OCI-LY1 (cell line): ENCODE measurements around the gene P4HA2.

Source experiments
- H2AFZ ChIP-seq: fragments of 200-600 bp; sonication (generic), shearing (Covaris generic); 2 replicates; pipeline ENCODE4 v1.6.0; 2014; ENCODE audit warnings: antibody characterized with exemption, mild to moderate bottlenecking, low read length
- H3F3A ChIP-seq: fragments of 200-600 bp; sonication (generic), shearing (Covaris generic); 2 replicates; pipeline ENCODE4 v1.6.0; 2014; ENCODE audit warnings: mild to moderate bottlenecking, antibody characterized with exemption, low read length, moderate library complexity; ENCODE audit not compliant: insufficient read depth
- H3K27ac ChIP-seq: fragments of 200-600 bp; sonication (generic); 2 replicates; pipeline ENCODE4 v1.5.1; 2014; ENCODE audit warnings: low read length, mixed run types, mild to moderate bottlenecking, low read depth; ENCODE audit not compliant: poor library complexity, severe bottlenecking
- H3K27me3 ChIP-seq: fragments of 200-600 bp; sonication (generic); 2 replicates; pipeline ENCODE4 v1.6.0; 2014; ENCODE audit warnings: antibody characterized with exemption, mild to moderate bottlenecking, low read length, moderate library complexity; ENCODE audit not compliant: insufficient read depth
- H3K36me3 ChIP-seq: fragments of 200-600 bp; sonication (generic); 2 replicates; pipeline ENCODE4 v1.6.1; 2014; ENCODE audit warnings: mild to moderate bottlenecking, antibody characterized with exemption, low read length, moderate library complexity, mixed read lengths; ENCODE audit not compliant: insufficient read depth
- H3K4me1 ChIP-seq: fragments of 200-600 bp; sonication (generic); 2 replicates; pipeline ENCODE4 v1.5.1; 2014; ENCODE audit warnings: mild to moderate bottlenecking, low read length, moderate library complexity; ENCODE audit not compliant: insufficient read depth, severe bottlenecking
- H3K4me2 ChIP-seq: fragments of 200-600 bp; sonication (generic), shearing (Covaris generic); 2 replicates; pipeline ENCODE4 v1.6.1; 2014; ENCODE audit warnings: low read length
- H3K4me3 ChIP-seq: fragments of 200-600 bp; sonication (generic); 2 replicates; pipeline ENCODE4 v1.5.1; 2014; ENCODE audit warnings: low read length, low read depth, mild to moderate bottlenecking, mixed read lengths; ENCODE audit not compliant: poor library complexity, severe bottlenecking
- H3K79me2 ChIP-seq: fragments of 200-600 bp; shearing (Covaris generic); 2 replicates; pipeline ENCODE4 v1.6.1; 2016; ENCODE audit warnings: mixed run types, low read length, mixed read lengths; ENCODE audit not compliant: insufficient read depth
- H3K9ac ChIP-seq: fragments of 200-600 bp; sonication (generic), shearing (Covaris generic); 2 replicates; pipeline ENCODE4 v1.6.1; 2014; ENCODE audit warnings: mild to moderate bottlenecking, low read length, mixed read lengths
- H3K9me2 ChIP-seq: fragments of 200-600 bp; sonication (generic), shearing (Covaris generic); 2 replicates; pipeline ENCODE4 v1.6.1; 2014; ENCODE audit warnings: low read depth, mild to moderate bottlenecking, low read length, mixed read lengths
- H3K9me3 ChIP-seq: fragments of 200-600 bp; shearing (Covaris generic); 2 replicates; pipeline ENCODE4 v1.6.1; 2014; ENCODE audit warnings: low read length, mixed read lengths
- H4K20me1 ChIP-seq: fragments of 200-600 bp; sonication (generic), shearing (Covaris generic); 2 replicates; pipeline ENCODE4 v1.6.0; 2016; ENCODE audit warnings: mild to moderate bottlenecking, low read length; ENCODE audit not compliant: insufficient read depth
- EZH2 ChIP-seq: fragments of 200-600 bp; sonication (generic), shearing (Covaris generic); IDR thresholded peaks from 2 replicates; pipeline ENCODE4 v1.8.0; 2017; ENCODE audit warnings: borderline replicate concordance, mixed run types, mild to moderate bottlenecking, antibody characterized with exemption, low read length, moderate library complexity, mixed read lengths
- TF ChIP-seq, protein P1 (sequence below): fragments of 200-600 bp; sonication (generic), shearing (Covaris generic); IDR thresholded peaks from 2 replicates; pipeline ENCODE4 v1.5.1; 2017; ENCODE audit warnings: mild to moderate bottlenecking, antibody characterized with exemption, low read length, moderate library complexity, mixed read lengths

P4HA2 gene

GRCh38 chr5:132267166-132267739 lies 39.6 kb upstream of the P4HA2 start:
- no peak overlapping the region for H3K9ac ChIP-seq
- no peak overlapping the region for H3K4me3 ChIP-seq
- H3K36me3 ChIP-seq = no peaks in the 10 kb centered on the region
- H3K27ac ChIP-seq = no peak overlapping the region
- no peak overlapping the region for H2AFZ ChIP-seq
- H4K20me1 ChIP-seq = no peaks in the 10 kb centered on the region
- no peaks in the 10 kb centered on the region for H3K4me1 ChIP-seq
- H3F3A ChIP-seq = no peaks in the 10 kb centered on the region
- H3K27me3 ChIP-seq = peaks cover 8% of the 10 kb centered on the region; the same call in 1 of the 2 replicates
- TF ChIP-seq EZH2 = no peak
- TF ChIP-seq, protein P1, sequence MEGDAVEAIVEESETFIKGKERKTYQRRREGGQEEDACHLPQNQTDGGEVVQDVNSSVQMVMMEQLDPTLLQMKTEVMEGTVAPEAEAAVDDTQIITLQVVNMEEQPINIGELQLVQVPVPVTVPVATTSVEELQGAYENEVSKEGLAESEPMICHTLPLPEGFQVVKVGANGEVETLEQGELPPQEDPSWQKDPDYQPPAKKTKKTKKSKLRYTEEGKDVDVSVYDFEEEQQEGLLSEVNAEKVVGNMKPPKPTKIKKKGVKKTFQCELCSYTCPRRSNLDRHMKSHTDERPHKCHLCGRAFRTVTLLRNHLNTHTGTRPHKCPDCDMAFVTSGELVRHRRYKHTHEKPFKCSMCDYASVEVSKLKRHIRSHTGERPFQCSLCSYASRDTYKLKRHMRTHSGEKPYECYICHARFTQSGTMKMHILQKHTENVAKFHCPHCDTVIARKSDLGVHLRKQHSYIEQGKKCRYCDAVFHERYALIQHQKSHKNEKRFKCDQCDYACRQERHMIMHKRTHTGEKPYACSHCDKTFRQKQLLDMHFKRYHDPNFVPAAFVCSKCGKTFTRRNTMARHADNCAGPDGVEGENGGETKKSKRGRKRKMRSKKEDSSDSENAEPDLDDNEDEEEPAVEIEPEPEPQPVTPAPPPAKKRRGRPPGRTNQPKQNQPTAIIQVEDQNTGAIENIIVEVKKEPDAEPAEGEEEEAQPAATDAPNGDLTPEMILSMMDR = no peak
- H3K4me2 ChIP-seq = no peak overlapping the region
- no peaks in the 10 kb centered on the region for H3K9me3 ChIP-seq
- no peaks in the 10 kb centered on the region for H3K9me2 ChIP-seq
- no peaks in the 10 kb centered on the region for H3K79me2 ChIP-seq

- no peak overlapping the region for H3K4me3 ChIP-seq
- H3K36me3 ChIP-seq = no peaks in the 10 kb centered on the region
- H3K79me2 ChIP-seq = no peaks in the 10 kb centered on the region
- H2AFZ ChIP-seq = no peak overlapping the region
- H3F3A ChIP-seq = no peaks in the 10 kb centered on the region
- H3K27me3 ChIP-seq = peaks cover 3% of the 10 kb centered on the region; the same call in 1 of the 2 replicates
- no peaks in the 10 kb centered on the region for H3K4me1 ChIP-seq
- H3K4me2 ChIP-seq = no peak overlapping the region
- H3K9me3 ChIP-seq = no peaks in the 10 kb centered on the region
- no peak overlapping the region for H3K9ac ChIP-seq
- TF ChIP-seq, protein P1 = no peak
- TF ChIP-seq EZH2 = no peak
- no peaks in the 10 kb centered on the region for H3K9me2 ChIP-seq
- no peaks in the 10 kb centered on the region for H4K20me1 ChIP-seq
- no peak overlapping the region for H3K27ac ChIP-seq
Observed at GRCh38 chr5:132266836-132267160, 39.1 kb upstream of the P4HA2 start.

- Histone ChIP-seq H2AFZ (no peak overlapping the region), H3K27ac (no peak overlapping the region), H3K36me3 (no peaks in the 10 kb centered on the region), H3K4me2 (no peak overlapping the region), H3K9me3 (no peaks in the 10 kb centered on the region), H3K27me3 (no peaks in the 10 kb centered on the region), H3F3A (no peaks in the 10 kb centered on the region), H3K79me2 (no peaks in the 10 kb centered on the region), H3K4me3 (no peak overlapping the region), H4K20me1 (no peaks in the 10 kb centered on the region), H3K4me1 (no peaks in the 10 kb centered on the region), H3K9me2 (no peaks in the 10 kb centered on the region), H3K9ac (no peak overlapping the region)
- TF ChIP-seq EZH2 = no peak
- TF ChIP-seq, protein P1 = no peak
Observed at GRCh38 chr5:132266031-132266835, 38.6 kb upstream of the P4HA2 start.
